GM10847 (cell line): ENCODE data around the gene DPYSL3.

Experiments
- POLR2A ChIP-seq: IDR thresholded peaks from 2 replicates; pipeline ENCODE4 v1.6.1; 2011; ENCODE audit not compliant: insufficient read length; ENCODE audit errors: extremely low read depth

The DPYSL3 gene

GRCh38 chr5:147390654-147391225 is 119.1 kb downstream of the DPYSL3 start:
- no peak for TF ChIP-seq POLR2A

- no peak for TF ChIP-seq POLR2A
Observed at GRCh38 chr5:147388184-147389108, 121.4 kb downstream of the DPYSL3 start.

DNA sequence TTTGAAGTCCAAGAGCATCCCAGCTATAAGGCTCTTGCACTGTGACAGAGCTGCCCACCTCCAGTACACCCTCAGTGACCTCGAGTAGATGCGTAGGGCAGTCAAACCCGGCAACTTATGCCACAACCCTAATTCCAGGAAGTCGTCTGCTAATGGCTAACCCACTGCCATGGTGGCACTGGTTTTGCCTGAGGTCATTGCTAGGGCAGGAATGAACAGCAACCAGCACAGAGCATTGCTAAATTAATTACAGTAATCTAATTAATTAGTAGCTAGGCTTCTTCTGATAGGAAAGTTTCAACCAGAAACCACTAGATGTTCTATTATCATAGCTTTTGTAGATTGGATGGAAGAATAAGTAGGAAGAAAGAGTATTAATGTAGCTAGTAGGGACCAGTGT is 122.8 kb downstream of the DPYSL3 start:
- TF ChIP-seq POLR2A = no peak

DNA sequence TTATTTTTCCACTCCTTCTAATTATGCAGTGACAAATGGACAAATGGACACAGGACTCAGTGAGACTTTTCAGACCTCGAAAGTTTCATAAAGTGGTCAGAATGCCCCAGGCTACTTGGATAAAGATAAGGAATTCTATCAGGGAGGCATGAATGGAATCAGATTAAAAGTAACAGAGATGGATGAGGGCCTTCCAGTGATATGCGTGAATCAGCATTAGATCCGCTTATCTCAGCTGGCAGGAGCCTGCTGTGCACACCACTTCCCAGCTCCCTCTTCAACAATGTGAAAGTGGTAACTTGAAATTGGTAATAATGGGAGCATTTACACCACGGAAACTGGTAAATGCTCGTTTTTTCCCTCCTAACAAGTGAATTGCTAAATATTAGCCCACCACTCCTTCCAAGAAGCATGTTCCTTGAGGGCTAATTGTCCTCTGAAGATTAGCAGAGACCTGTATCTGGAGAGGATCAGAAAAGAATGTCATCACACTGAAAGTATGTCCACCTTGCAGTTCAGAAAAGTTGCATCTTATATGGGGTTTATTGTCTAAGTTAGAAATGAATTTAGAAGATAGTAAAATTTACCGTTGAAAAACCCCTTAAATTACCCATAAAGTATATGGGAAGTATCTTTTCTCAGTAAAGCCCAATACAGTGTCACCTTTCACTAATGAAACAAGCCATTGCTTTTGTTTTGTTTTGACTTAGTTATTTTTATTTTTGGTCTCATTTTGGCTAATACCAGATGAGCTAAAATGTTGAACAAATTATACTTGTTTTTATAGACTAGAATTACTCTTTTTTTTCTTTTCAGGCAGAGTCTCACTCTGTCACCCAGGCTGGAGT is 125.3 kb downstream of the DPYSL3 start:
- no peak for TF ChIP-seq POLR2A

DNA sequence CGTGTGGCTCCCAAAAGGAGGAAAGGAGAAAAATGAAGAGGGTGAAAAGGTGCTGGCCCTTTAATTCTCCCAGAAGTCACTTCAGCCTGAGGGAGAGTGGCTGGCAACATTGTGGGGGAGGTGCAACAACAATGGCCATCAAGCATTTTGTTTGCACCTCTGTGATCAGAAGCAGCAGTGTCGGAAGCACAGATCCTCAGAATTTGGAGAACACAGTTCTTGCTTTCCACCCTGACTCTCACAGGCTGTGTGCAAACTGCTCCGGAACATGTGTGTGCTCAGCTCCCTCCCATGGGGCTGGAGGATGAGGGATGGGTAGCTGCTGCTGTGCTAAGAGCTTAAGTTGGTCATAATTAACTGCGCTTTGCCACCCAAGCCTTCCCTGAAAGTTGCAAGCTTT is 127.1 kb downstream of the DPYSL3 start:
- no peak for TF ChIP-seq POLR2A

DNA sequence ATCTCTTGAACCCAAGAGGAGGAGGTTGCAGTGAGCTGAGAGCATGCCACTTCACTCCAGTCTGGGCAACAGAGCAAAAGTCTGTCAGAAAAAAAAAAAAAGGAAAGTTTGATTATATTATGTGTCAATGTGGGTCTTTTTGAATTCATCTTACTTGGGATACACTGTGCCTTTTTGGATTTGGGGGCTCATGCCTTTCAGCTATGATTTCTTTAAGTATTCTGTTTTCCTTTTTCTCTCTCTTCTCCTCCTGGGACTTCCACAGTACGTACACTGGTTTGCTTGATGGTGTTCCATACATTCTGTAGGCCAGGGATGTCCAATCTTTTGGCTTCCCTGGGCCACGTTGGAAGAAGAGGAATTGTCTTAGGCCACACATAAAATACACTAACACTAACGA is 128.3 kb downstream of the DPYSL3 start:
- no peak for TF ChIP-seq POLR2A

GRCh38 chr5:147377682-147378081 is 132.2 kb downstream of the DPYSL3 start:
- TF ChIP-seq POLR2A = no peak

DNA sequence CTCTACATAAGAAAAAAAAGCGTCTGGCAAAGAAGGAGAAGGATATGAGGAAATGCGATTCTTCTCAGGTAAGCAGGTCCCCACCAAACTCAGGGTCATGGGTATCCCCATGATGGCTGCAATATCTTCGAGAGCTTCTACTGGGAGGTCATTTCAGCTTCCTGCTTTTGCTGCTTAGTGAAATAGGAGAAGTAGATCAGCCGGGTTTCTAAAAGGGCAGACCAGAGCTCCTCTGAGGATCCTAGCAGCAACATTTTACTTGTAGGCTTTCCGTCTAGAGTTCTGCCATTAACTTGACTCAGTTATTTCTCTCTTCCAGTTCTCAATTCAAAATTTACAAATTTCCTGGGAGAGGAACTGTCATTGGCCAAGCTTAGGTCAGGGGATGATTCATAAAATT is 134.7 kb downstream of the DPYSL3 start:
- TF ChIP-seq POLR2A = no peak

DNA sequence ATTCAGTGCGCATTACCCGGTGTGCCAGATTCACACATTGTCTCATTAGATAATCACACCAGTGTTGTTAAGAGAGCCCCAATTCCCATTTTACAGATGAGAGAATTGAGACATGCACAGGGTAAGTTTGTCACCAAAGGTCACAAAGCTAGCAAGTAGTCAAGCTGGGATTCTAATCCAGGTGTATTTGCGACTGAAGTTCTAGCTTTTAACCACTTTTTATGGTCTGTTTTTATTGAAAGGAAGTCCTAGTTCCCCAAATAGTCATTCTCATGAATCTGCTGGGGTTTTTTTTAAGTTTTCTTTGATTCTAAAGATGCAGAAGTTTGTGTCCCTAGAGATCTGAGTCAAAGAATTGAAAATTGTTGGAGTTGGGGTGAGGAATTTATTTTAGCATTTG is 136.5 kb downstream of the DPYSL3 start:
- no peak for TF ChIP-seq POLR2A

DNA sequence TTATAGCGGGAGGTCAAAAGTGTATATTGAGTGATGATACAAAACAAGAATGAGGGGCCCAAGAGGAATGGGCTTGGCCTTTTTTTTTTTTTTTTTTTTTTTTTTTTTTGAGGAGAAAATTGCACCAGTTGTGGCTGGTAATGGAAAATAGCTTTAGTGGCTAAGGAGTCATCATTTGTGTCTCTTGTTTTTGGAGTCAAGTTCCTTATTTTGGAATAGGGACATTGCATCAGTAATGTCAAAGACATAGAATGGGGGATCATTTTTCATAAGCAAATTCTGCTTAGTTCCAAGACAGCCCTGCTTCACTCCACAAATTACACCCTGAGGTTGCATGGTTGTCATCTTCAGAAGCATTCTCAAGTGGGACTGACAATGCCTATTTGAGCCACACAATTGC is 137.7 kb downstream of the DPYSL3 start:
- TF ChIP-seq POLR2A = no peak

- no peak for TF ChIP-seq POLR2A
Observed at GRCh38 chr5:147371290-147371689, 138.6 kb downstream of the DPYSL3 start.

DNA sequence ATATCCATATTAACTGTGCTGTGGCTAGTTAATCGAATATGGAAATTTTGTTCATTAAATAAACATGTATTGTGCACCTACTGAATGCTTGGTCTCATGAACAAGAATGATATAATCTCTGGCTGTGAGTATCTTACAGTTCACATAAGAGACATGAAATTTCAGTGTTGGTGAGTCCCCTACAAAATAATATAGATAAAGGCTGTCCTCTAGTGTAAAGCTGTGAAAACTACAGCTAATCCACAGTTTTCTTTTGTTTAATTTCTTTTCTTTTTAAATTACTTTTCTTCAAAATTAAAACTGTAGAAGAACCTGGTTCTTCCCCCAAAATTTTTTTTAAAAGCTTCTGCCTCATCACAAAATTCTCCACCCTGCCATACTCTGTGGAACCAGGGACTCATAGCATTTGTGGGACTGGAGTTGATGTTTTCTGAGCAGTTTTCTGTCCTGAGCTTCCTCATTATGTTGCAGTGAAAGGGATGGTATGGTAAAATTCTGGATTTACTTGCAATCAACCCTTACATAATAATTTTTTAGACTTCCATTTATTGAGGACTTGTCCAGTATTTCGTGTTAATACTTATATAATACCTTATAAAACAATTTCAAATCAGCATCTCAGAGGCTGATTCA is 140.0 kb downstream of the DPYSL3 start:
- TF ChIP-seq POLR2A = no peak

GRCh38 chr5:147361441-147362175 is 148.3 kb downstream of the DPYSL3 start:
- no peak for TF ChIP-seq POLR2A

- TF ChIP-seq POLR2A = no peak
Observed at GRCh38 chr5:147360816-147361215, 149.1 kb downstream of the DPYSL3 start.

- no peak for TF ChIP-seq POLR2A
Observed at GRCh38 chr5:147359581-147359980, 150.3 kb downstream of the DPYSL3 start.

- TF ChIP-seq POLR2A = no peak
Observed at GRCh38 chr5:147359101-147359500, 150.8 kb downstream of the DPYSL3 start.
